WI38 (cell line): ENCODE measurements around the gene POLR2L.

ENCODE experiments used
- H3K4me3 ChIP-seq: 2 replicates; pipeline ENCODE4 v1.5.1; 2011; ENCODE audit warnings: low read depth, mild to moderate bottlenecking, control low read depth, low read length
- TF ChIP-seq, protein P1 (sequence below): IDR thresholded peaks from 2 replicates; pipeline ENCODE4 v1.5.1; 2012; ENCODE audit warnings: low read depth, mild to moderate bottlenecking, control low read depth, low read length

The POLR2L gene

DNA sequence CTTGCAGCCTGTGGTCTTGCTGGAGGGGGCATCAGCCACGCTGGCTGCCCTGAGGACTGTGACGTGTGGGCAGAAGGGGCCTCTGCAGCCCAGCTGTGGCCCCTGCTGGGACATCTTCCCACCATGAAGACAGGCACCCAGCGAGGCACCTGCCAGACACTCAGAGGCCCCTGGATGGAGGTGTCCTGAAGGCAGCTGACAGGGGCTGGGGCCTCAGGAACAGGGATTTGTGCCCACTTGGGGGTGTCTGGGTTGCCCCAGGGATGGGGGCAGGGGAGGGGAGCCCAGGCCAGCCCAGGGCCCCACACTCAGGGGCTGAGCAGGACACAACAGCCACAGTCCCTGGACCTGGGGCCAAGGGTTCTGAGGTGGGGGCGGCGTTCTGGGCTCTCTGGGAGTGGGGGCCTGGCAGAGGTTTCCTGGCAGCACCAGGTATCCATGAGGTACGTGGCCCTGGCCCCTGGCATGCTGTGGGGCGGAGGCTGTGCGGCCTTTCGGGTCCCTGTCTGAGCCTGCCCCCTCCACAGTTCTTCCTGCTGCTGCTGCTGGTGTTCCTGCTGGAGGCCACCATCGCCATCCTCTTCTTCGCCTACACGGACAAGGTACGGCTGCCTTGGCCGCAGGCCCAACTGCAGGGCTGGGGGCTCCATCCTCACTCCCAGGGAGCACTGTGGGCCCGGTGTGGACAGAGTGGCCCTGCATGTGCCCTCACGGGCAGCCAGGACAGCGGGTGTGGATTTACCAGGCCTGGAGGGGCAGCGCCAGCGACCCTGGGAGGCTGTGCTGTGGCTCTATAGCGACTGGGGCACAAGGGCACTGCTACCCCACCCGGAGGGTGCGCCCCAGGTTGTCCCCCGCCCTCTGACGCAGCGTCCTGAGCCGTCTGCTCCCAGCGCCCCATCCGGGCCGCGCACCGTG is 21.8 kb upstream of the POLR2L start:
- TF ChIP-seq, protein P1, sequence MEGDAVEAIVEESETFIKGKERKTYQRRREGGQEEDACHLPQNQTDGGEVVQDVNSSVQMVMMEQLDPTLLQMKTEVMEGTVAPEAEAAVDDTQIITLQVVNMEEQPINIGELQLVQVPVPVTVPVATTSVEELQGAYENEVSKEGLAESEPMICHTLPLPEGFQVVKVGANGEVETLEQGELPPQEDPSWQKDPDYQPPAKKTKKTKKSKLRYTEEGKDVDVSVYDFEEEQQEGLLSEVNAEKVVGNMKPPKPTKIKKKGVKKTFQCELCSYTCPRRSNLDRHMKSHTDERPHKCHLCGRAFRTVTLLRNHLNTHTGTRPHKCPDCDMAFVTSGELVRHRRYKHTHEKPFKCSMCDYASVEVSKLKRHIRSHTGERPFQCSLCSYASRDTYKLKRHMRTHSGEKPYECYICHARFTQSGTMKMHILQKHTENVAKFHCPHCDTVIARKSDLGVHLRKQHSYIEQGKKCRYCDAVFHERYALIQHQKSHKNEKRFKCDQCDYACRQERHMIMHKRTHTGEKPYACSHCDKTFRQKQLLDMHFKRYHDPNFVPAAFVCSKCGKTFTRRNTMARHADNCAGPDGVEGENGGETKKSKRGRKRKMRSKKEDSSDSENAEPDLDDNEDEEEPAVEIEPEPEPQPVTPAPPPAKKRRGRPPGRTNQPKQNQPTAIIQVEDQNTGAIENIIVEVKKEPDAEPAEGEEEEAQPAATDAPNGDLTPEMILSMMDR: no peak
- H3K4me3 ChIP-seq: no peak overlapping the region

DNA sequence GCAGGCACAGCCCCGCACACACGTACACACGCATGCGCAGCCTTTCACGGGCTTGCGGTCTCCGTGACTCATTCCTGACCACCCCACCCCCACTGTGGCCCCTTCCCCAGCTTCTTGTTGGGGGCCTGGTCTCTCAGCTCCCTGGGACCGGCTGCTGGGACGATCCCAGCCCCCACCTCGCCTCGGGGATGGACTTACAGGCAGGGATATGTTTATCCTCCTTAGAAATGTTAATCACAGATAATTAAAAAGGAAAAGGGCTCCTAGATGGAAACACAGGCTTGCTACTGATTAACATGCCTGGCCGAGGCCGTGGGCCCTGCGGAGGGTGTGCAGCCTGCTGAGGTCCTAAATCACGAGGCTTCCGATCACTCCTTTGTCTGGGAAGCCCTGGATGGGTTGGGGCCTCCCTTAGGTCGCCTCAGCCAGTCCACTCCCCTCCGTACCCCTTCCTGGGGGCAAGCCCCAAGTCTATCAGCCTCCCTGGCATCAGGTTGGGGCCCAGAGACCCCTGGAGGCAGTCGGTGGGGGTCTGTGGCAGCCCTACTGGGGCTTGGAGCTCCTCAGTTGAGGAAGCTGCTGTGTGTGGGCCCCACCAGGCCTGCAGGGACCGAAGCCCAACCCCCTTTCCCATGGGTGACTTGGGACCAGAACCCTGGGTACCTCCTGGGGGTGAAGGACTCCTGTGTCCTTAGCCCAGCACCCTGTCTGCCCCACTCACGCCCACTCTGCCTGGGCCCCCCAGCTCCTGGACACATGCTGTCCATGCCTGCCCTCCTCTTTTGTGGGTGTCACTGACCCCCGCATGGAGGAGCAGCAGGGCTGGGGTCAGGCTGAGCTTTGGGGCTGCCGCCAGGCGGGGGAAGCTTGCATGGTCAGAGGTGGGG is 20.9 kb upstream of the POLR2L start:
- H3K4me3 ChIP-seq: no peak overlapping the region
- TF ChIP-seq, protein P1: no peak

DNA sequence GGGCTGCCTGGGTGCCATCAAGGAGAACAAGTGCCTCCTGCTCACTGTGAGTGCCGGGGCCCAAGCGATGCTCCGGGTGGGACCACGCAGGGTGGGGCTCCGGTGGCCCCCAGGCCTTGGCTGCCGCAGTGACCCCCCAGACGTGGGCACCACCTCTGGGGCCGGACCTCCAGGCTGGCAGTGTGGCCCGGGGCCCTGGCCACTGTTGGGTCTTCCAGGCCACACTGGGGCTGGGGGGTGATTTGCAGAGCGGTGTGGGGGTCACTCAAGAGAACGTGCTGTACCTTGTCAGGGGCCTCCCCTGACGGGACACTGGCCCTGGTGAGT is 20.3 kb upstream of the POLR2L start:
- TF ChIP-seq, protein P1: no peak
- H3K4me3 ChIP-seq: no peak overlapping the region

DNA sequence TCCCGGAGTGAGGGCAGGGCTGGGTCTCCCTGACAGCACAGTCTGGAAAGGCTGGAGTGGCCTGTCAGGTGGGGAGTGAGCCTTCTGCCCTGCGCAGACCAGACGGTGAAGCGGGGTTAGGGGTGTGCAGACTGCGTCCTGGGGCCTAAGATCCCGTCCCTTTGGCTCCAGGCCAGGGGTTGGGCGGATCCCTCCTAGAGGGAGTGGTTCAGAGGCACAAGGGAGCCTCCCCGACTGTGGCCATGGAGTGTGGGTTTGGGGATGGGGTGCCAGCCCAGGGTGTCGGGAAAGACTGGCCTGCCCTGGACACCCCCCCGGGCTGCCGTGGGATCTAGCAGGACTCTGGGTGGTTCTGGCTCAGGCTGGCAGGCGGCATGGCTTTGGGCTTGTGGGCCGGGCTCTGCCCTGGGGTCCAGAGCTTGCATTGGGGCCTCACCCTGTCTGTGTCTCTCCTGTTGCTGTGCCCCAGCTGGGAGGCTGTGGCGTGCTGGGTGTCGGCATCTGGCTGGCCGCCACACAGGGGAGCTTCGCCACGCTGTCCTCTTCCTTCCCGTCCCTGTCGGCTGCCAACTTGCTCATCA is 19.8 kb upstream of the POLR2L start:
- TF ChIP-seq, protein P1: no peak
- H3K4me3 ChIP-seq: no peak overlapping the region

DNA sequence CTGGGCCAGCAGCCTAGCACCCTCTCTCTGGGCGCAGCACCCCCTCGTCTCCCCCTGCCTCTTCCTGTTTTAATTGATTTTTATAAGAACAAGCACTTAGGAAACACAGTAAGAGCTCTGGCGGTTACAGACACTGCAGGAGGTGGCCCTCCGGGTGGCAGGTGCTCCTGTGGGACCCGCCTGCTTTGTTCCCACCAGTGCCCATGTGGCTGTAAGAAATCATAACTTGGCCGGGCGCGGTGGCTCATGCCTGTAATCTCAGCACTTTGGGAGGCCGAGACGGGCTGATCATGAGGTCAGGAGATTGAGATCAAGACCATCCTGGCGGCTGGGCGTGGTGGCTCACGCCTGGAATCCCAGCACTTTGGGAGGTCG is 18.8 kb upstream of the POLR2L start:
- TF ChIP-seq, protein P1: no peak
- H3K4me3 ChIP-seq: no peak overlapping the region

DNA sequence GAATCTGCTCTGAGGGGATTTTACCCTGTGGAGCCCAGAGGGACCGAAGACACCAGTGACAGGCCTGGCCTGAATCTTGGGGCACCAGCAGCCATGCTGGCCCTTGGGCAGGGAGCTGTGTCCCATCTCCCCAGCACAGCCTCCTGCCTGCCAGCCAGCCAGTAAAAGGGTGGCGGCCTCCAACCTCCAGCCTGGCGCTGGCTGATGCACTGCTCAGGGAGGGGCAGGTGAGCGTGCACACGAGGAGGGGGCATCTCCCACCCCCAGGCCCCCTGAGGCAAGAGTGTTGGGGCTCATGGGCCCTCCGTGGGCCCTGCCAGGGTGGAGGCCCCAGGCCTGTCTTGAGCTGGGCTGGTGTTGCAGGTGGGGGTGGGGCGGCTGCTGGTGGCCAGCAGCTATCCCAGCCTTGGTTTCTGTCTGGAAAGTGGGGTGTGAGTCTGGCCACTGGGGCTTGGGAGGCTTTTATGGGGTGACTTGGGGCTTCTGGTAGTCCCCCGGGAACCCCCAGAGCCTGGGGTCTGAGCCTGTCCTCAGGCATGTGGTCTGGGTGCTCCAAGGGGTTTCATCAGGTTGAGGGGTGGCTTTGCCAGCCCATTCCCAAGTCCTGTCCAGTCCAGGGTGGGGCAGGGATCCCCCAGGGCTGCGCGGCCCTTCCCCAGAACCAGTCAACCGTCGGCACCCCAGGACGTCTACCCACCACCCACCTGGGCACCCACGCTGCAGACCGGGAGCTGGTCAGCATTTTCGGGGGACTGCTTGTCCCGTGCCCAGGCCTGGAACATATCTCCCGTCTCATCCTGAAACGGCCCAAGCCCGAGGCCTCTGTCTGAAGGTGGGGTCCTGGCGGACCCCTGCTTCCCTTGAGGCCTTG is 18.1 kb upstream of the POLR2L start:
- TF ChIP-seq, protein P1: no peak
- H3K4me3 ChIP-seq: no peak overlapping the region
